GM13976 (cell line): ENCODE data around the gene UGT1A8.

Source experiments
- DNase-seq: peaks from one replicate; pipeline ENCODE4 v3.0.0; 2012; ENCODE audit warnings: low spot score
- in situ Hi-C: fragments of 300-500 bp; cut with MboI; formaldehyde crosslinking; loops from one replicate; pipeline ENCODE4 v1.12.0; 2022; ENCODE audit warnings: low sequenced_read_pairs, mixed read lengths, inconsistent platforms; ENCODE audit not compliant: unreplicated experiment
- TF ChIP-seq, protein P1 (sequence below): IDR thresholded peaks from 2 replicates; pipeline ENCODE4 v1.5.1; 2012; ENCODE audit warnings: borderline replicate concordance, mild to moderate bottlenecking; ENCODE audit not compliant: insufficient read depth; ENCODE audit errors: extremely low read depth, missing control alignments, control extremely low read depth

The UGT1A8 gene

DNA sequence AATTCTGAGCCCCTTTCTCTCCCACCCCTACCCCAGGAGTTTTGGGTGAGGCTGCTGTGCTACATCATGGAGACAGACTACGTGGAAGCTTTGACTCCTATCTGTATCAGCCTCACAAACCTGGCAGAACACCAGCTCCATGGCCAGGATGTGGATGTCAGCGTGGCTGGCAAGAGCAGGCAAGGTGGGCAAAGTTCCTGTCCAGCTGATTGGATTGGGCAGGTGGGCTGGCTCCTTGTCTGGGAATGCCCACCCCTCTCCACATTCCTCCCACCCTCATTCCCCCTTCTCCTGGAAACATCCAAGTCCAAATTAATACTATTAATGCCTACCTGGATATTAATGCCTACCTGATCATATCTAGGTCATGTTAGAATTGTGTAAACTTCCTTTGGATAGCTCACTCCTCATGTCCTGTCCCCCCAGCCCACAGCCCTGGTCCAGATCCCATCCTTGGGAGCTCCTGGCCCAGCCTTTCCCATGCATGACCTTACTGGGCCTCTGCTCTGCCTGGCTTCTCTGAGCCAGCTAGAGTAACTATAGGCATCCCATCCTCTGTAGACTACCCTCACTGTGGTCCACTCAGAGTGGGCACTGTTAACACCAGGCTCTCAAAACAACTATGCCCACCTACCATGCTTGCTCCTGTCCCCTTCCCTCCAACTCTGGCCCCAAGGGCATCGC is 184.8 kb downstream of the UGT1A8 start:
- TF ChIP-seq, protein P1, sequence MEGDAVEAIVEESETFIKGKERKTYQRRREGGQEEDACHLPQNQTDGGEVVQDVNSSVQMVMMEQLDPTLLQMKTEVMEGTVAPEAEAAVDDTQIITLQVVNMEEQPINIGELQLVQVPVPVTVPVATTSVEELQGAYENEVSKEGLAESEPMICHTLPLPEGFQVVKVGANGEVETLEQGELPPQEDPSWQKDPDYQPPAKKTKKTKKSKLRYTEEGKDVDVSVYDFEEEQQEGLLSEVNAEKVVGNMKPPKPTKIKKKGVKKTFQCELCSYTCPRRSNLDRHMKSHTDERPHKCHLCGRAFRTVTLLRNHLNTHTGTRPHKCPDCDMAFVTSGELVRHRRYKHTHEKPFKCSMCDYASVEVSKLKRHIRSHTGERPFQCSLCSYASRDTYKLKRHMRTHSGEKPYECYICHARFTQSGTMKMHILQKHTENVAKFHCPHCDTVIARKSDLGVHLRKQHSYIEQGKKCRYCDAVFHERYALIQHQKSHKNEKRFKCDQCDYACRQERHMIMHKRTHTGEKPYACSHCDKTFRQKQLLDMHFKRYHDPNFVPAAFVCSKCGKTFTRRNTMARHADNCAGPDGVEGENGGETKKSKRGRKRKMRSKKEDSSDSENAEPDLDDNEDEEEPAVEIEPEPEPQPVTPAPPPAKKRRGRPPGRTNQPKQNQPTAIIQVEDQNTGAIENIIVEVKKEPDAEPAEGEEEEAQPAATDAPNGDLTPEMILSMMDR = no peak
- in situ Hi-C loops = no loop called here
- no peak for DNase-seq

DNA sequence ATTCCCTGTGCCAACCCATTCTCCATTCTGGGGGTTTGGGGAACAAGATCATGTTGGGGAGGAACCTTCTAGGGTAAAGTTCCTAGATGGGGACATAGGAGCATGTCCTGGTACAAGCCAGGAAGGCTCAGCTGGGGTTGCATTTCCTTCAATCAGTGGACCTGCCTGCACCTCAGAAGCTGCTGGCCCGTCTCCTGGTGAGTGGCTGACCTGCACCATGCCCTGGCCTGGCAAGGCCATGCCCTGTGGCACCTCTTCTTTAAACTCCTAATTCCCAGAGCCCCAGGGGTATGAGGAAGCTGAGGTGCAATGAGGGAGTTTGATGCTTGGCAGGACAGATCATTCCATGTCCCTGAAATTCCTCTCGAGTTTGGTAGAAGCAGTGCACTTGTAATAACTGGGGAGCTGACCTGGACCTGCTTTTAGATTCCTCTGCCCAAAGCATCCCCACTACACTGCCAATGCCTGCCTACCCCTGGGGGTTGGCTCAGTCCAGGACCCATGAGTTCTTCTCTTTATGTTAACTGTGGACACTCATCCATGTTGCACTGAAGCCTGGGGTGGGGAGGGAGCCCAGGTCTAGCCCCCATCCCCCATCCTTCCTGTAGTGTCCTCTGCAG is 186.0 kb downstream of the UGT1A8 start:
- in situ Hi-C loops = no loop called here
- TF ChIP-seq, protein P1 = no peak
- no peak for DNase-seq

DNA sequence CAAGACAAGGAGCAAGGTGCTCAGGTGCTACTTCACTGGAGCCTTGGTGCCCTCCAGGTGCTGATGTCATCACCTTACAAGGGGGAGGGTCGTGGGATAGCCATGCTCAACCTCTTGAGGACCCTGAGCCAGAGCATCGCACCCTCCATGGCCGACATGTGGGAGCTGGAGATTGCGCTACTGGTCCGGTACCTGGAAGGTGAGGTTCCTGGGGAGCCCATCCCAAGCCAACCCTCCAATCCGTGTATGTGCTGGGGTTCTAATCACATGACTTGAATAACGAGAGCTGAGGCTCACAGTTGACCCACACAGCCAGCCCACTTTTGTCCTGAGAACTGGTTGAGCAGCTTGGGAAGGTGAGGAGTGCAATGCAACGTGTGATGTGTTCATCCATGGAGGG is 186.6 kb downstream of the UGT1A8 start:
- TF ChIP-seq, protein P1 = no peak
- no peak for DNase-seq
- in situ Hi-C loops = no loop called here

DNA sequence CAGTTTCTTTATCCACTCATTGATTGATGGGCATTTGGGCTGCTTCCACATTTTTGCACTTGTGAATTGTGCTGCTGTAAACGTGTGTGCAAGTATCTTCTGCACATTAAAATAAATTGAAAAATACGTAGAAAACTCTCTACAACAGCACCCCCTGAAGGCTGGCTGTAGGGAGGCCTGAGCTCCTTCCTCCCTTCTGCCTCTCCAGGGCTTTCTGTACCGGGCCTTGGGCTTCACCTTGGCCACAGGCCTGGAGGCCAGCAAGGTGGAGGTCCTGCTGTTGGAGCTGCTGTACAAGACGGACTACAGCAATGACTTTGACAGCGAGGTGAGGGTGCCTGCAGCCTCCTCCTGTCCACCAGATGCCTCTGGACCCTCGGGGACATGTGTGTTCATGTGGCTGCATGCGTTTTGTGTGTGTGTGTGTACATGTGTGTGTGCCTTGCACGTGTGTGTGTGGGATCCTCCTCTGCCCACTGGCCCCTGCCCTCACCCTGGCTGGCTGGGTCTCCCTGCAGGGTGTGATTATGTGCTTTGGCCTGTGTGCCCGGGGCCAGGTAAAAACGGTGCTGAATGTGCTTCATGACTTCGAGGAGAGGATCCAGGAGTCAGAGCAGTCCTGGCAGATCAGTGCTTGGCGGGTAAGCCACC is 189.9 kb downstream of the UGT1A8 start:
- in situ Hi-C loops = no loop called here

DNA sequence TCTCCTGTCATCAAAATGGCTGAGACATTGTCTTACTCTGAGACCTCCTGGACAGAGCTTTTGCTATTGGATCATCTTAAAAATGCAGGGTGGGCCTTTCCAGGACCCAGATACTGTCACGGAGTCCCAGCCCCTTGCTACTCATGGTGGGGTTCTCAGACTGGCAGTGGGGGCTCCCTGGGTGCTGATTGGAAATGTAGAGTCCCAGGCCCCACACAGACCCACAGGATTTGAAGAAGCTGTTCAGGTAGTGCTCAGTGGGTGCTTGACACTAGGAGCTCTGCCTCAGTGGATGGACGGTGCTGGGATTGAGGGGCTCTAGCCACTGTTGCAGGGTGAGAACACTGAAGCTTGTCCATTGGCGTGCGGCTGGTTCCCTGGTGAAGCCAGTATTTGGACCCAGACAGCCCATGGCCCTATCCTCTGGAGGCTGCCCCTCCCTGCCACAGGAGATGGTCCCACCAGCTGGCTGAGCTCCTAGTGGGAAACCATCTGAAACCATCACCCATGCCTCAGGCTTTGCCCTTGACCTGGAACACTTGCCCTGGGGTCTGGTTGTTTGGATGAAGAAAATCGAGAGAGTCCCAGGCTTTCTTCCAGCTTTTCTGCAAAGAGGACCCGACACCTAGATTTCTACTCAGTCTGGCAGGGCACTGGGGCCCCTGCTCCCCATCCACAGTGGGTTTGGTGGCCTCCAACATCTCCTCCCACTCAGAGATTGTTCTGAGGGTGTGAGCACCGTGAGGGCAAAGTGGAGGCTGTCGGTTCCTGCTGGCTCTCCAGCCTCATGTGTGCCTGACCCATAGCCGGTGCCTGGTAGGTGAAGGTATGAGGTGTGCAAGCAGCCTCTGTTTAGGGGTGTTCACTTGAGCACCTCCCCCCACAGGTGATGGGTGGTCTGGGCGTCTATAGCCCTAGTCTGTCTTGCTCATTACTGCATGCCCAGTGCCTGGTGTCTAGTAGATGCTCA is 190.8 kb downstream of the UGT1A8 start:
- TF ChIP-seq, protein P1 = no peak
- in situ Hi-C loops = no loop called here
- no peak for DNase-seq

More for the DNA sequence above, 189.9 kb downstream of the UGT1A8 start:
- TF ChIP-seq, protein P1 = no peak
- DNase-seq = no peak

DNA sequence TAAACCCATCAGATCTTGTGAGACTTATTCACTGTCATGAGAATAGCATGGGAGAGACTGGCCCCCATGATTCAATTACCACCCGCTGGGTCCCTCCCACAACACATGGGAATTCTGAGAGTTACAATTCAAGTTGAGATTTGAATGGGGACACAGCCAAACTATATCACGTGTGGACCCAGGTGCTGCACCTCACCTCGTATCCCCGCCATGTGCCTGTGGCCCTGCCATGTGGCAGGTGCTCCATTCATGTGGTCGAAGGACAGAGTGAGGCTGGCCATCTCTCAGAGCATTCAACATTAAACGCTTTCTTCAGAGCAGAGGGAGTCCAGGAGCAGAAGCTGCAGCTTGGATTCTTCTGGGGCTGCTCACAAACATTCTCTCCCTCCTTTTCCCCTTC is 193.0 kb downstream of the UGT1A8 start:
- TF ChIP-seq, protein P1 = no peak
- in situ Hi-C loops = no loop called here
- DNase-seq = no peak
